Upper lobe of left lung (tissue), 6 donors: ENCODE results near the gene SURF1. TPM values are rescaled to one million over a fixed set of nuclear protein-coding genes. Genes with fewer than 3 reads are reported as not detected.
"Not testable (repeated sequence)": the region's sequence is repeated elsewhere in the genome, so short reads cannot be mapped to it uniquely, and the experiment has no call there.

Source experiments
- ATAC-seq, 2 donors: fragments of 200-7000 bp; cut with Tn5 transposase; one replicate each; pipeline ENCODE4 v1.9.1; 2022; ENCODE audit warnings: mild to moderate bottlenecking in 2 of 2, moderate library complexity in 2 of 2; ENCODE audit not compliant: low FRiP score in 2 of 2
- DNase-seq, 2 donors: peaks; one replicate each; pipeline ENCODE4 v3.0.0-alpha.2; 2019 to 2020
- H3K27ac ChIP-seq, 4 donors: fragments of 200-600 bp; sonication (generic); one replicate each; pipeline ENCODE4 v1.5.1; 2016 to 2019
- H3K27me3 ChIP-seq, 4 donors: fragments of 200-600 bp; sonication (generic); one replicate each; pipeline ENCODE4 v1.5.1; 2017 to 2019
- H3K36me3 ChIP-seq, 4 donors: fragments of 200-600 bp; sonication (generic); one replicate each; pipeline ENCODE4 v1.5.1; 2016 to 2019
- H3K4me1 ChIP-seq, 4 donors: fragments of 200-600 bp; sonication (generic); one replicate each; pipeline ENCODE4 v1.5.1; 2018 to 2019
- H3K4me3 ChIP-seq, 4 donors: fragments of 200-600 bp; sonication (generic); one replicate each; pipeline ENCODE4 v1.5.1; 2017 to 2019; ENCODE audit warnings: mild to moderate bottlenecking in 2 of 4, moderate library complexity in 1 of 4
- H3K9me3 ChIP-seq, 4 donors: fragments of 200-600 bp; sonication (generic); one replicate each; pipeline ENCODE4 v1.5.1; 2018 to 2019
- CTCF ChIP-seq, 6 experiments: fragments of 450-650 bp in 4 of 6; fragments of 200-600 bp in 2 of 6; sonication (generic) in 2 of 6; IDR thresholded peaks; one replicate each; pipeline ENCODE4 v1.5.1; 2016 to 2019; ENCODE audit warnings: antibody characterized with exemption in 6 of 6
- EP300 ChIP-seq, 4 donors: sonication (generic); formaldehyde crosslinking; IDR thresholded peaks; one replicate each; pipeline ENCODE4 v1.5.1; 2017; ENCODE audit warnings: antibody characterized with exemption in 4 of 4, control low read depth in 2 of 4
- POLR2A ChIP-seq, 4 donors: fragments of 450-650 bp; IDR thresholded peaks; one replicate each; pipeline ENCODE4 v1.5.1; 2016 to 2017; ENCODE audit warnings: antibody characterized with exemption in 4 of 4, mild to moderate bottlenecking in 2 of 4
- POLR2AphosphoS5 ChIP-seq, 2 donors: sonication (generic); formaldehyde crosslinking; IDR thresholded peaks; one replicate each; pipeline ENCODE4 v1.5.1; 2017; ENCODE audit warnings: antibody characterized with exemption in 2 of 2
- WGBS, 2 donors: methylation state at CpG; one replicate each; pipeline ENCODE4 v1.1.5; 2017 to 2018; 5-methylcytosine and 5-hydroxymethylcytosine counted together
- total RNA-seq, 6 donors: library from RNA; depleted of rRNA in 4 of 6; stranded (reverse); fragments of >200 nt in 4 of 6; gene quantifications; one replicate each; pipeline versions ENCODE4 v1.1.0 to v1.2.1, GENCODE V29; 2016 to 2021
- donor health status: DM: no; HTN: no; CAD: no; lungs with moderate emphysema.
- donor health status: DM: no; HTN: yes; CAD: no; lungs with severe emphysema.

SURF1 gene
- total RNA-seq, 6 donors from 2014 or later: 25.1 to 64.8 (median 45.5) TPM

GRCh38 chr9:133396952-133397351 lies 40.7 kb upstream of the SURF1 start:
- Histone ChIP-seq H3K9me3 (no peaks in the 10 kb centered on the region), H3K4me3 (no peak overlapping the region), H3K27me3 (no peaks in the 10 kb centered on the region), H3K36me3 (peaks cover 0 to 3% (median 0%) of the 10 kb centered on the region in 4 donors), H3K27ac (no peak overlapping the region), H3K4me1 (no peaks in the 10 kb centered on the region)
- 38 to 40% methylated on average over 6 to 14 of the region's 14 CpGs for WGBS, 2 donors
- DNase-seq (no peak), ATAC-seq (no peak)
- TF ChIP-seq EP300 (IDR thresholded peaks at IDR 0.05) (no peak), CTCF (IDR thresholded peaks at IDR 0.05) (no peak), POLR2A (IDR thresholded peaks at IDR 0.05) (no peak), POLR2AphosphoS5 (IDR thresholded peaks at IDR 0.05) (no peak)

- Histone ChIP-seq H3K36me3 (no peaks in the 10 kb centered on the region), H3K4me1 (no peaks in the 10 kb centered on the region), H3K27ac (no peak overlapping the region), H3K9me3 (no peaks in the 10 kb centered on the region), H3K4me3 (no peak overlapping the region), H3K27me3 (no peaks in the 10 kb centered on the region)
- no peak for DNase-seq
- ATAC-seq: no peak
- 28 to 42% methylated on average over 8 of the region's 8 CpGs for WGBS, 2 donors
- TF ChIP-seq EP300 (IDR thresholded peaks at IDR 0.05) (no peak), POLR2A (IDR thresholded peaks at IDR 0.05) (no peak), CTCF (IDR thresholded peaks at IDR 0.05) (no peak), POLR2AphosphoS5 (IDR thresholded peaks at IDR 0.05) (no peak)
Measured at GRCh38 chr9:133394687-133395271, 38.5 kb upstream of the SURF1 start.

GRCh38 chr9:133393399-133393798 lies 37.1 kb upstream of the SURF1 start:
- WGBS, 2 donors: 94 to 97% methylated on average over 3 of the region's 3 CpGs
- Histone ChIP-seq H3K4me3 (no peak overlapping the region), H3K27me3 (no peaks in the 10 kb centered on the region), H3K27ac (no peak overlapping the region), H3K36me3 (no peaks in the 10 kb centered on the region), H3K9me3 (no peaks in the 10 kb centered on the region), H3K4me1 (no peaks in the 10 kb centered on the region)
- TF ChIP-seq POLR2A (IDR thresholded peaks at IDR 0.05): no peak
- TF ChIP-seq EP300 (IDR thresholded peaks at IDR 0.05): no peak
- TF ChIP-seq CTCF (IDR thresholded peaks at IDR 0.05): no peak
- TF ChIP-seq POLR2AphosphoS5 (IDR thresholded peaks at IDR 0.05): no peak
- DNase-seq: no peak
- ATAC-seq: no peak

- not testable (repeated sequence) for H3K4me3 ChIP-seq, H3K9me3 ChIP-seq, H3K4me1 ChIP-seq, DNase-seq, H3K27ac ChIP-seq, H3K27me3 ChIP-seq, H3K36me3 ChIP-seq, ATAC-seq
- WGBS, 2 donors: 97 to 98% methylated on average over 3 of the region's 3 CpGs
Measured at GRCh38 chr9:133392308-133392707, 36.0 kb upstream of the SURF1 start.

- 42 to 53% methylated on average over 2 to 3 of the region's 4 CpGs for WGBS, 2 donors
- H3K4me3 ChIP-seq, H3K4me1 ChIP-seq, DNase-seq, H3K36me3 ChIP-seq, H3K27ac ChIP-seq, H3K27me3 ChIP-seq, H3K9me3 ChIP-seq, ATAC-seq: not testable (repeated sequence)
Measured at GRCh38 chr9:133391449-133391848, 35.2 kb upstream of the SURF1 start.

GRCh38 chr9:133390713-133391112 lies 34.4 kb upstream of the SURF1 start:
- H3K9me3 ChIP-seq: no peaks in the 10 kb centered on the region
- ATAC-seq (no peak), DNase-seq (no peak)
- WGBS, 2 donors: 79 to 87% methylated on average over 6 to 7 of the region's 7 CpGs
- no peaks in the 10 kb centered on the region for H3K4me1 ChIP-seq
- no peaks in the 10 kb centered on the region for H3K27me3 ChIP-seq
- no peak overlapping the region for H3K4me3 ChIP-seq
- H3K27ac ChIP-seq: no peak overlapping the region
- H3K36me3 ChIP-seq: no peaks in the 10 kb centered on the region
- TF ChIP-seq EP300 (IDR thresholded peaks at IDR 0.05) (no peak), POLR2AphosphoS5 (IDR thresholded peaks at IDR 0.05) (no peak), CTCF (IDR thresholded peaks at IDR 0.05) (no peak), POLR2A (IDR thresholded peaks at IDR 0.05) (no peak)
